ENCODE results near the gene SLC23A3.

Gene SLC23A3

GRCh38 chr2:219213026-219213415 lies 43.2 kb upstream of the SLC23A3 start:
- no peak for TF ChIP-seq NFIC (IDR thresholded peaks at IDR 0.05)
- TF ChIP-seq MAX (IDR thresholded peaks at IDR 0.05): no peak
- TF ChIP-seq EGR1 (IDR thresholded peaks at IDR 0.05): no peak
- TF ChIP-seq EP300 (IDR thresholded peaks at IDR 0.05; ENCODE audit: borderline replicate concordance): no peak
- no peak for TF ChIP-seq TEAD4 (IDR thresholded peaks at IDR 0.05)
- no peak for TF ChIP-seq RAD21 (IDR thresholded peaks at IDR 0.05; ENCODE audit: low read depth)

- TF ChIP-seq ZBTB7A (IDR thresholded peaks at IDR 0.05; ENCODE audit: low read depth) (no peak), EGR1 (IDR thresholded peaks at IDR 0.05) (no peak), MAX (IDR thresholded peaks at IDR 0.05) (no peak), USF1 (IDR thresholded peaks at IDR 0.05) (no peak), YY1 (IDR thresholded peaks at IDR 0.05; ENCODE audit: low read depth) (no peak), REST (IDR thresholded peaks at IDR 0.05; ENCODE audit: low read depth) (no peak)
These were observed 41.1 kb upstream of the SLC23A3 start for GRCh38 chr2:219210886-219211362.

DNA sequence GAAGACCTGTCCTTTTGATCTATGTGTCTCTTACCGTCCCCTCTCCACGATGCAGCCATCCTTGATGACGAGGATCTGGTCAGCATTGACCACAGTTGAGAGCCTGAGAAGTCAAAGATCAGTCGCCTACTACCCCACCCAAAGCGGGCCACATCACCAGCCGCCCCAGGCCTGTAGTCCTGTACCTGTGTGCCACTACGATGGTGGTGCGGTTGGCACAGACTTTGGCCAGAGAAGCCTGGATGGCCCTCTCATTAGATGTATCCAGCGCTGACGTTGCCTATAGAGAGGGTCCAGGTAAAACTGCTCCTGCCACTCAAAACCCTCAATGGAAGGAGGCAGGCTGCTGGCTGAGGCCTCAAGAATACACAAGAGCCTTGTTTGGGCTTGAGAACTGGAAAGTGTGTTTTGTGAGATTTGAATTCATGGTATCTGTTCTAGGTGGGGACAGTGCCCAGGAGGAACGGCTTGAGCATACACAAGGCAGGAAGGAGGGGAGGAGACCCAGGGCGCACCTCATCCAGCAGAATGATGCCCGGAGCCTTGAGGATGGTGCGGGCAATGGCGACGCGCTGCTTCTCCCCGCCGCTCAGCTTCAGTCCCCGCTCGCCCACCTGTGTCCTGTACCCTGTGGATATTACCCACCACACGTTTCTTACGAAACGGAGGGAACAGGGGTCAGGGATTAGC lies 40.5 kb upstream of the SLC23A3 start:
- TF ChIP-seq RAD21 (IDR thresholded peaks at IDR 0.05; ENCODE audit: low read depth): no peak
- TF ChIP-seq TEAD4 (IDR thresholded peaks at IDR 0.05): no peak
- no peak for TF ChIP-seq MAX (IDR thresholded peaks at IDR 0.05)

- no peak for TF ChIP-seq TEAD4 (IDR thresholded peaks at IDR 0.05)
- no peak for TF ChIP-seq CREB1 (IDR thresholded peaks at IDR 0.05; ENCODE audit: low read depth)
- no peak for TF ChIP-seq TCF12 (IDR thresholded peaks at IDR 0.05; ENCODE audit: low read depth)
- TF ChIP-seq EGR1 (IDR thresholded peaks at IDR 0.05): no peak
- no peak for TF ChIP-seq EP300 (IDR thresholded peaks at IDR 0.05; ENCODE audit: borderline replicate concordance)
- TF ChIP-seq REST (IDR thresholded peaks at IDR 0.05; ENCODE audit: low read depth): no peak
- TF ChIP-seq TAF1 (IDR thresholded peaks at IDR 0.05; ENCODE audit: low read depth): no peak
- no peak for TF ChIP-seq USF1 (IDR thresholded peaks at IDR 0.05)
- TF ChIP-seq YY1 (IDR thresholded peaks at IDR 0.05; ENCODE audit: low read depth): no peak
- no peak for TF ChIP-seq FOXM1 (IDR thresholded peaks at IDR 0.05; ENCODE audit: borderline replicate concordance, low read depth)
These were observed 39.7 kb upstream of the SLC23A3 start for GRCh38 chr2:219209236-219210195.

DNA sequence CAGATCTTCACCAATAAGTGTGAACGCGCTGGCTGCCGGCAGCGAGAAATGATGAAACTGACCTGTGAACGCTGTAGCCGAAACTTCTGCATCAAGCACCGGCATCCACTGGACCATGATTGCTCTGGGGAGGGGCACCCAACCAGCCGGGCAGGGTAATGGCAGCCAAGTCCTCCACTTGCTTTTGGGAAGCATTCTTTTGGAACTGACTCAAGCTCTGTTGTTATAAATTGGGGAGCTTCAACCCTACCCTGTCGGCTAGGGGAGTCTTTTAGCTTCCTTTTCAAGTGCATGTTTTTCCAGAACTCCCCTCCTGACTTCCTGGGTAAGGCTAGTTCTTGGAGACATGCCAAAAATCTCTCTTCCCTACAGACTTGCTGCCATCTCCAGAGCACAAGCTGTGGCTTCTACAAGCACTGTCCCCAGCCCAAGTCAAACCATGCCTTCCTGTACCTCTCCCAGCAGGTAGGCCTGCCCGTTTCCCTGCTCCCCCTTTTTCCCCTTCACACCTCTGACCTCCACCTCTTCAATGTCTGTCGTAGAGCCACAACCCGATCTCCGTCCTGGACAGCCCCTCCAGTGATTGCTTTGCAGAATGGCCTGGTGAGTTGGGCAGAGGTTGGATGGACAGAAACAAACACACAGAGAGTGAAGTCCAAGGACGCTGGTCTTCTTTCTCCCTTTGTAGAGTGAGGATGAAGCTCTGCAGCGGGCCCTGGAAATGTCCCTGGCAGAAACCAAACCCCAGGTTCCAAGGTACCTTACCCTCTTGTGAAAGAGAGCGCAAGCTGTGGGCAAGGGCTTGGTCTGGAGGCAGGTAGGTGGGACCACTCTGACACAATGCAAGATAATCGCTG lies 38.3 kb upstream of the SLC23A3 start:
- peak; percentile 51 for TF ChIP-seq NFIC (IDR thresholded peaks at IDR 0.05)
- no peak for TF ChIP-seq TCF12 (IDR thresholded peaks at IDR 0.05; ENCODE audit: low read depth)
- TF ChIP-seq ZBTB7A (IDR thresholded peaks at IDR 0.05; ENCODE audit: low read depth): no peak
- TF ChIP-seq TEAD4 (IDR thresholded peaks at IDR 0.05): no peak
- TF ChIP-seq TAF1 (IDR thresholded peaks at IDR 0.05; ENCODE audit: low read depth): no peak
- no peak for TF ChIP-seq EGR1 (IDR thresholded peaks at IDR 0.05)

All from Ishikawa (cell line).